Activated CD4-positive, alpha-beta T cell treated with anti-CD3 and anti-CD28 coated beads, Interleukin-2, amount 10 ng/mL, durations not matched to agents 24 days and 14 days (primary cell): ENCODE data around the gene PCDH18. TPM values are rescaled to one million over a fixed set of nuclear protein-coding genes. Genes with fewer than 3 reads are reported as not detected.

Experiments used
- DNase-seq: peaks from one replicate; pipeline ENCODE4 v3.0.0; 2022
- H3K27ac Mint-ChIP-seq: one replicate; pipeline ENCODE4 v1.8.0; 2022; ENCODE audit warnings: mild to moderate bottlenecking, mixed read lengths
- H3K27me3 Mint-ChIP-seq: one replicate; pipeline ENCODE4 v1.8.0; 2022; ENCODE audit warnings: mixed read lengths
- H3K36me3 Mint-ChIP-seq: one replicate; pipeline ENCODE4 v1.8.0; 2022; ENCODE audit warnings: low read depth, mild to moderate bottlenecking, mixed read lengths
- H3K4me1 Mint-ChIP-seq: one replicate; pipeline ENCODE4 v1.8.0; 2021; ENCODE audit warnings: mixed read lengths
- H3K4me3 Mint-ChIP-seq: one replicate; pipeline ENCODE4 v1.8.0; 2022; ENCODE audit warnings: mild to moderate bottlenecking, moderate library complexity, mixed read lengths
- H3K9me3 Mint-ChIP-seq: one replicate; pipeline ENCODE4 v1.8.0; 2021; ENCODE audit warnings: mixed read lengths
- intact Hi-C: fragments of 100-400 bp; cut with micrococcal nuclease; formaldehyde crosslinking; loops from one replicate; pipeline ENCODE4 v1.15.1; 2023
- total RNA-seq: library from RNA; stranded (reverse); gene quantifications from 2 replicates; pipeline ENCODE4 v1.2.3, GENCODE V29; 2022

The PCDH18 gene, protein sequence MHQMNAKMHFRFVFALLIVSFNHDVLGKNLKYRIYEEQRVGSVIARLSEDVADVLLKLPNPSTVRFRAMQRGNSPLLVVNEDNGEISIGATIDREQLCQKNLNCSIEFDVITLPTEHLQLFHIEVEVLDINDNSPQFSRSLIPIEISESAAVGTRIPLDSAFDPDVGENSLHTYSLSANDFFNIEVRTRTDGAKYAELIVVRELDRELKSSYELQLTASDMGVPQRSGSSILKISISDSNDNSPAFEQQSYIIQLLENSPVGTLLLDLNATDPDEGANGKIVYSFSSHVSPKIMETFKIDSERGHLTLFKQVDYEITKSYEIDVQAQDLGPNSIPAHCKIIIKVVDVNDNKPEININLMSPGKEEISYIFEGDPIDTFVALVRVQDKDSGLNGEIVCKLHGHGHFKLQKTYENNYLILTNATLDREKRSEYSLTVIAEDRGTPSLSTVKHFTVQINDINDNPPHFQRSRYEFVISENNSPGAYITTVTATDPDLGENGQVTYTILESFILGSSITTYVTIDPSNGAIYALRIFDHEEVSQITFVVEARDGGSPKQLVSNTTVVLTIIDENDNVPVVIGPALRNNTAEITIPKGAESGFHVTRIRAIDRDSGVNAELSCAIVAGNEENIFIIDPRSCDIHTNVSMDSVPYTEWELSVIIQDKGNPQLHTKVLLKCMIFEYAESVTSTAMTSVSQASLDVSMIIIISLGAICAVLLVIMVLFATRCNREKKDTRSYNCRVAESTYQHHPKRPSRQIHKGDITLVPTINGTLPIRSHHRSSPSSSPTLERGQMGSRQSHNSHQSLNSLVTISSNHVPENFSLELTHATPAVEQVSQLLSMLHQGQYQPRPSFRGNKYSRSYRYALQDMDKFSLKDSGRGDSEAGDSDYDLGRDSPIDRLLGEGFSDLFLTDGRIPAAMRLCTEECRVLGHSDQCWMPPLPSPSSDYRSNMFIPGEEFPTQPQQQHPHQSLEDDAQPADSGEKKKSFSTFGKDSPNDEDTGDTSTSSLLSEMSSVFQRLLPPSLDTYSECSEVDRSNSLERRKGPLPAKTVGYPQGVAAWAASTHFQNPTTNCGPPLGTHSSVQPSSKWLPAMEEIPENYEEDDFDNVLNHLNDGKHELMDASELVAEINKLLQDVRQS
- not detected in 2 replicates for total RNA-seq

DNA sequence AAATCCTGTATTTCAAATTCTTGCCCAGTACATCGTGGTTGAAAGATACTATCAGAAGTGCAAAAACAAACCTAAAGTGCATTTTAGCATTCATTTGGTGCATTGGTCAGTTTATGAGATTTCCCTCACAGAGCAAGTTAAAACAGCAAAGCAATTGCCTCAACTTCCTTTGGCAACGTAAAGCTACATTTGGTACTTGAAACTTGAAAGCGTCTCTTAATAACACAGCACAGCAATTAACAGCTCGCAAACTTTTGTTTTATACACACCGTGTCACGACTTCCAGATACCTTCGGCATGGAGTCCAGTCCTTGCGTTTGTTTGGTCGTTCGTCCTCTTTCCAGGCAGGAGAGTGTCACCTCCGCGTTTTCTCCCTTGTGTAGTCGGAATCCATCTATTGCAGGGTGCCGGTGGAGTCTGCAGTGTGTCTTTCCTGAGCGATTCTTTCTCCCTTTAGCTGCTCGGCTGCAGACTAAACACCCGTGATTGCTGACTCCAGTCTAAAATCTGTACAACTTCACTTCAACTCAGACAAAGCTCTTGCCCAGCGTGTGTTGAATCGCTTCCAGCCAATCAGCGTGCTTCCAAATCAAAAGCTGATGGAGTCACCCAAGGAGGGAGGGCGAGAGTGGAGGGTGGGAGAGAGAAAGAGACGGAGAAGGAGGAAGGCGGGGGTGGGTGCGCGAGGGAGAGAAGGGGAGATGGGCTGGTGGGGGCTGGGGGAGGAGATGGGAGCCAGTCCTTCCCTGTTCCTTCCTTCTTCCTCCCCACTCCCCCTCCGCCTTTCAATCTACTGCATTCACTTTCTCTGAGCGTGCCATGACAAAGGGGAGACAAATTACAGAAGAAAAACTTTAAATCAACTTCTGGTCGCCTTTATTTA, at the start of gene PCDH18:
PCDH18 (minus strand) TSS at position 509 of the 883 bp plus-strand sequence; CDS start at position 103, 406 bp downstream.
- Mint-ChIP-seq H3K4me3 (no peak within 1 kb of the TSS), H3K4me1 (no peaks in the 10 kb centered on the region), H3K27ac (no peak within 1 kb of the TSS), H3K9me3 (no peaks in the 10 kb centered on the region), H3K36me3 (no peaks in the 10 kb centered on the region), H3K27me3 (peaks cover 2% of the 10 kb centered on the region)
- intact Hi-C loops: no loop called here
- DNase-seq: peak; percentile 65

- Mint-ChIP-seq H3K4me3 (no peak overlapping the region), H3K27ac (no peak overlapping the region), H3K27me3 (no peaks in the 10 kb centered on the region), H3K36me3 (no peaks in the 10 kb centered on the region), H3K4me1 (no peaks in the 10 kb centered on the region), H3K9me3 (no peaks in the 10 kb centered on the region)
- intact Hi-C loops: no loop called here
- no peak for DNase-seq
Measured at GRCh38 chr4:137576446-137576845, 44.2 kb upstream of the PCDH18 start.

GRCh38 chr4:137572647-137573046, 40.4 kb upstream of the PCDH18 start:
- H3K27me3 Mint-ChIP-seq: no peaks in the 10 kb centered on the region
- H3K4me3 Mint-ChIP-seq: no peak overlapping the region
- intact Hi-C loops: no loop called here
- no peak overlapping the region for H3K27ac Mint-ChIP-seq
- no peaks in the 10 kb centered on the region for H3K36me3 Mint-ChIP-seq
- H3K4me1 Mint-ChIP-seq: no peaks in the 10 kb centered on the region
- DNase-seq: no peak
- no peaks in the 10 kb centered on the region for H3K9me3 Mint-ChIP-seq

DNA sequence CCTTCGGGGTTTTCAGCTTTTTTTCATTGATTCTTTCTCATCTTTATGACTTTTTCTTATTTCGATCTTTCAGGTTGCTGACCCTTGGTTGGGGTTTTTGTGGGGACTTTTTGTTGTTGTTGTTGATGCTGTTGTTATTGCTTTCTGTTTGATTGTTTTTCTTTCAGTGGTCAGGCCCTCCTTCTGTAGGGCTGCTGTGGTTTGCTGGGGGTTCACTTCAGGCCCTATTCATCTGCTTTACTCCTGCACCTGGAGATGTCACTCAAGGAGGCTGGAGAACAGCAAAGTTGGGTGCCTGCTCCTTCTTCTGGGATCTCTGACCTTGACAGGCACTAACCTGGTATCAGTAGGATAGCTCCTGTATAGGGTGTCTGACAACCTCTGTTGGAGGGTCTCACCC, 39.9 kb upstream of the PCDH18 start:
- intact Hi-C loops: no loop called here
- no peak overlapping the region for H3K4me3 Mint-ChIP-seq
- no peak overlapping the region for H3K27ac Mint-ChIP-seq
- H3K9me3 Mint-ChIP-seq: no peaks in the 10 kb centered on the region
- H3K36me3 Mint-ChIP-seq: no peaks in the 10 kb centered on the region
- H3K27me3 Mint-ChIP-seq: no peaks in the 10 kb centered on the region
- no peaks in the 10 kb centered on the region for H3K4me1 Mint-ChIP-seq
- DNase-seq: no peak

GRCh38 chr4:137559801-137560200, 27.5 kb upstream of the PCDH18 start:
- no peak overlapping the region for H3K27ac Mint-ChIP-seq
- intact Hi-C loops: no loop called here
- H3K4me1 Mint-ChIP-seq: no peaks in the 10 kb centered on the region
- no peaks in the 10 kb centered on the region for H3K9me3 Mint-ChIP-seq
- no peak overlapping the region for H3K4me3 Mint-ChIP-seq
- H3K36me3 Mint-ChIP-seq: no peaks in the 10 kb centered on the region
- DNase-seq: no peak
- H3K27me3 Mint-ChIP-seq: no peaks in the 10 kb centered on the region

DNA sequence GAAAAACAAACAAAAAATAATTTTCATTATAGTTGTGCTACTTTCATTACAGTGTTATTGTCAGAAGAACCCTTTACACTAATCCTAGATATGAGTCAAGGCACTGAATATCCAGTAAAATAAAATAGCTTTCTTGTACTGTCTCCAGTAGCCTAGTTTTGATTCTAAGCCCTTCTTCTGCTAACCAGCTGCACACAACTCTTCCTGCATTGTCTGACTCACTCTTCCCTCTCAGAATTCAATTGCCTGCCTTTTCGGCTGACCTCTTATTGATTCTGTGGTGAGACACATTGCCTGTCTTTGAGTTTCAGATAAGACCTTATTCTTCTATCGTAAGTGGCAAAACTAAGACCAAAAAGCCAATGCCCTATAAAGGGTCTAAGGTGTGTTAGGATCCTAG, 26.7 kb upstream of the PCDH18 start:
- Mint-ChIP-seq H3K4me1 (no peaks in the 10 kb centered on the region), H3K27me3 (no peaks in the 10 kb centered on the region), H3K9me3 (no peaks in the 10 kb centered on the region), H3K27ac (no peak overlapping the region), H3K4me3 (no peak overlapping the region), H3K36me3 (no peaks in the 10 kb centered on the region)
- DNase-seq: no peak
- intact Hi-C loops: no loop called here

DNA sequence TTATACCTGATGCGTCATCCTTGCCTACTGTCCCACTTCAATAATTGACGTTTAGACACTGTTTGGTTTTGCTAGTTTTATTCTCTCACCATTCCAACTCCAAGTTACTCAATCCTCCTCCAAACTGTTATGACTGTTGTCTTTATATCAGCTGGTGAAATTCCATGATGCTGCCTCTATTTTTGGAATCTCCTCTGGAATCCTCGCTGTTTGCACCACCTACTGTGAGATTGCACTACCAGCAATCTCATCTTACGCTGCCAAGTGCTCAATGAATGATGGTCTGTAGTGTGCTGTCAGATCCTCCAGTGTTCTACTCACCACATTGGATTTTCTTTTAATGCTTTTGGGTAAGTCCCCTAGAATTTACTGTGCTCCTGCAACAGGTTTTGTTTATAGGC, 13.2 kb upstream of the PCDH18 start:
- Mint-ChIP-seq H3K4me3 (no peak overlapping the region), H3K9me3 (no peaks in the 10 kb centered on the region)
- intact Hi-C loops: no loop called here

GRCh38 chr4:137543648-137544047, 11.4 kb upstream of the PCDH18 start:
- H3K9me3 Mint-ChIP-seq: no peaks in the 10 kb centered on the region
- no peak overlapping the region for H3K4me3 Mint-ChIP-seq
- DNase-seq: no peak
- no peak overlapping the region for H3K27ac Mint-ChIP-seq
- intact Hi-C loops: no loop called here
- no peaks in the 10 kb centered on the region for H3K36me3 Mint-ChIP-seq
- no peaks in the 10 kb centered on the region for H3K27me3 Mint-ChIP-seq
- H3K4me1 Mint-ChIP-seq: no peaks in the 10 kb centered on the region

More for the DNA sequence above, 13.2 kb upstream of the PCDH18 start:
- Mint-ChIP-seq H3K27ac (no peak overlapping the region), H3K36me3 (no peaks in the 10 kb centered on the region), H3K4me1 (no peaks in the 10 kb centered on the region), H3K27me3 (no peaks in the 10 kb centered on the region)
- no peak for DNase-seq

DNA sequence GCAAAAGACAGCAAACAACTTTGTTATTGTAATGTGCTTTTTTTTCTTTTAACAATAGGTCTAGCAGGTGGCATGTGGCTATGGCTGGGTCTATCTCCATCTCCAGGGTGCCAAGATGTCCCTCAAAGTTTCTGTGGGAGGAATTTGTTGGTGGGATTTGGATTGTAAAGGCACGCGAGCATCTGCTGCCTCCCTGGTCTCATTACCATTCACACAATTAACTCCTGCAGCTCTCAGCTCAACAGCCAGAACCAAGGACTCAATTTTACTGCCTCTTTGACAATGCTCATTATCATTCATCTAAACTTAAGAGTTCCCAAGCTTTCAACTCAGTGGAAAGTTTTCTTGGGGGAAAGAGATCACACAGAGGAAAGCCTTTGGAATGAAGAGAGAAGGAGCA, 10.9 kb upstream of the PCDH18 start:
- intact Hi-C loops: no loop called here

DNA sequence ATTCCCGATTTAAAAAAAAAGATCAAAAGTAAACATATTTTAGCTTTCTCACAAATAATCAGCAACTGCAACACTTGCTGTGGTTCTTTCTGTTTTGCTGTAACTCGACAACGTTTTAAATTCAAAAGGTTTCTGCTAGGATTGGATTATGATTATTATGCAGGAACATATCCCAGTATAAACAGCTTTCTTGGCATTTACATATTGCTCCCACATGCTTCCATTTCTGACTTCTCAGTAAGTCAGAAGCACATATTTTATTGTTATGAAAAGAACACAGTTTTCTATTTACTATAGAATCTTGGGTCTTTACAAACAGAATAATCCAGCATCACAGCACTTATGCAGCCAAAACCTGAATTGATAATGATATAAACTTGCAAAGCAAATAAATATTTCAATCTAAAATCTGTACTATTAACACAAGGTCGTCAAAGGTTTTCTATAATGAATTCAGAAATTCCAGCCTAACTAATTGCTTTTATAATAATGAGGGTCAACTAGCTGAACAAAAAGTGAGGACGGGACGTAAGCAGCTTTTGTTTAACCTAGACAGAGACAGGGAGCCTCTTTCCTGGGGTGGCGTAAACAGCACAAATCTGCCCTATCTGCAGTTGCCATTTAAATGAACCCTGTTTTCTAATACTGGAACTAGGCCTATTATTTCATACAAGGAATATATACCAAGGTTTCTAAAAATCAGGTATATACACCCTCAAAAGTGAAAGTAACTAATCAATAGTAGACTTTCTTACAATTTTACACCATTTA, 9.8 kb upstream of the PCDH18 start:
- no peaks in the 10 kb centered on the region for H3K4me1 Mint-ChIP-seq
- H3K27ac Mint-ChIP-seq: no peak overlapping the region
- H3K9me3 Mint-ChIP-seq: no peaks in the 10 kb centered on the region
- H3K36me3 Mint-ChIP-seq: no peaks in the 10 kb centered on the region
- intact Hi-C loops: no loop called here
- H3K4me3 Mint-ChIP-seq: no peak overlapping the region
- no peaks in the 10 kb centered on the region for H3K27me3 Mint-ChIP-seq
- no peak for DNase-seq

More for the DNA sequence above, 10.9 kb upstream of the PCDH18 start:
- no peak for DNase-seq
- H3K36me3 Mint-ChIP-seq: no peaks in the 10 kb centered on the region
- no peaks in the 10 kb centered on the region for H3K9me3 Mint-ChIP-seq
- no peaks in the 10 kb centered on the region for H3K4me1 Mint-ChIP-seq
- no peak overlapping the region for H3K27ac Mint-ChIP-seq
- no peaks in the 10 kb centered on the region for H3K27me3 Mint-ChIP-seq
- H3K4me3 Mint-ChIP-seq: no peak overlapping the region

GRCh38 chr4:137541181-137541580, 8.9 kb upstream of the PCDH18 start:
- Mint-ChIP-seq H3K4me3 (no peak overlapping the region), H3K4me1 (no peaks in the 10 kb centered on the region), H3K27me3 (no peaks in the 10 kb centered on the region), H3K9me3 (no peaks in the 10 kb centered on the region), H3K36me3 (no peaks in the 10 kb centered on the region), H3K27ac (no peak overlapping the region)
- intact Hi-C loops: no loop called here
- no peak for DNase-seq

- H3K27ac Mint-ChIP-seq: no peak overlapping the region
- no peaks in the 10 kb centered on the region for H3K27me3 Mint-ChIP-seq
- H3K36me3 Mint-ChIP-seq: no peaks in the 10 kb centered on the region
- intact Hi-C loops: no loop called here
- H3K9me3 Mint-ChIP-seq: no peaks in the 10 kb centered on the region
- H3K4me1 Mint-ChIP-seq: no peaks in the 10 kb centered on the region
- no peak for DNase-seq
- no peak overlapping the region for H3K4me3 Mint-ChIP-seq
Measured at GRCh38 chr4:137540356-137540755, 8.1 kb upstream of the PCDH18 start.

GRCh38 chr4:137538526-137538925, 6.2 kb upstream of the PCDH18 start:
- no peak overlapping the region for H3K27ac Mint-ChIP-seq
- no peaks in the 10 kb centered on the region for H3K4me1 Mint-ChIP-seq
- DNase-seq: no peak
- H3K4me3 Mint-ChIP-seq: no peak overlapping the region
- no peaks in the 10 kb centered on the region for H3K36me3 Mint-ChIP-seq
- H3K27me3 Mint-ChIP-seq: peaks cover 2% of the 10 kb centered on the region
- intact Hi-C loops: no loop called here
- H3K9me3 Mint-ChIP-seq: no peaks in the 10 kb centered on the region
